HG03571 (cell line): ENCODE data around the gene KMT2E.
"Not testable (repeated sequence)": the region's sequence is repeated elsewhere in the genome, so short reads cannot be mapped to it uniquely, and the experiment has no call there.

Experiments used
- ATAC-seq: cut with Tn5 transposase; IDR thresholded peaks from one replicate; pipeline ENCODE4 v1.9.1; 2021; ENCODE audit not compliant: unreplicated experiment

Gene KMT2E

DNA sequence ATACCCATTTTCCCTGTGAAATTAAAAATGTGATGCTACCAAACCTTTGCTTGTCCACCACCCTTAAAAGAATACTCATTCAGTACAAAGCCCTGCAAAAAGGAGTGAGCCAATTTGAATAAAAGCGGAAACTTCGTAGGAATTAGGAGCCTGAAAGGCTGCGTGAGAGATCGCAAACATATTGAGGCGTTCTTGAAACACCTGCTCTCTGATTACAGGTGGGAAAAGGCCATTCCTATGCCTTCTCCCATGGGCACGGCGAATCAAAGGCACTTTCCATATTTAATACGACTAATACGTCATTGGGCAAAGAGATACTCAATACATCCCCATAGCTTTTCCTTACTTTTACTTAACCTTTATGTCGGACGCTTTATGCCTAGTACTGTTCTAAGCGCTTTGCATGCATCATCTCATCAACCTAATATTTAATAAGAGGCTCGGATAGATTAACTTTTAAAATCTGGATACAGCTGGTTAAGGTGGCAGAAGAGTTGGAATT is 30.9 kb upstream of the KMT2E start:
- ATAC-seq: no peak

DNA sequence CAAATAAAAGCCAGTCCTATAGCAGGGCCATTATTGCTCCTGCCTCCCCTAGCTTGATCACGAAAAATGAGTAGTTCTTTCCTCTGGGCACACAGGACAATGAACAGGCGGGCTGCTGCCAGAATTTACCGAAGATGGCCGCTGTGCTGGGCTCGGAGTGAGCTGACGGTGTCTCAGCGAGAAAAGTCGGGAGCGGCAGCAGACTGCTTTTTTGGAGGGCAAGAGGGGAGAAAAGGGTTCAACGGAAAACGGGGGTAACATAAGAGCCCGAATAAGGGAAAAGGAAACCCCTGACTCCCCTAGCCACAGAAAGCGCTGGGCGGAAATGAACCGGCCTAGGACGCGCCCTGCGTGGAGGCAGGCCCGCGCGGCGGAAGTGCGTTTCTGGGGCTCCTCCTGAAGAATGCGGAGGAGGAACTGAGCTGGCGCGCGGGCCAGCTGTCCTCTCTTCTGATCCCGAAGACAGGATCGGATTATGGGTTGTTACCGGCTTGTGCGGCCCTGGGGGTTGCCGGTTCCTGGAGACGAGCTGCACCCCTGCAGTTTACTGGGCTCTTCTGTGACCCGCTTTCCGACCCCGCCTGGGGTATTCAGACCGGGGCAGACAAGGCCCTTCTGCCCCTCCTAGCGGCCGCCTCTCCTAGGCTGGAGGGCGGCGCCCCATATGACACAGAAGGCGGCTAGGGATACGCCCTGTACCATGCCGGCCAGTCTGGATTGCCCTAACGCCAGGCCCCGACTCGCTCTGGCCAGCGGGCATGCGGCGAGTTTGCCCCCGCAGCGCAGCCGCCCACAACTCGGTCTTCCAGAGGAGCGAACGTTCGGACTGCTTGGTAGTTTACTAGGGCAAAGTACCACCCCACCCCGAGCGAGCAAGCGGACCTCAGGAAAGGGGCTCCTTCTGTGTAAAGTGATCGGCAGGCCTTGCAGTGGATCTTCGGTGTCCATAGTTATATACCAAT is 30.1 kb upstream of the KMT2E start:
- peak; percentile 87 for ATAC-seq

DNA sequence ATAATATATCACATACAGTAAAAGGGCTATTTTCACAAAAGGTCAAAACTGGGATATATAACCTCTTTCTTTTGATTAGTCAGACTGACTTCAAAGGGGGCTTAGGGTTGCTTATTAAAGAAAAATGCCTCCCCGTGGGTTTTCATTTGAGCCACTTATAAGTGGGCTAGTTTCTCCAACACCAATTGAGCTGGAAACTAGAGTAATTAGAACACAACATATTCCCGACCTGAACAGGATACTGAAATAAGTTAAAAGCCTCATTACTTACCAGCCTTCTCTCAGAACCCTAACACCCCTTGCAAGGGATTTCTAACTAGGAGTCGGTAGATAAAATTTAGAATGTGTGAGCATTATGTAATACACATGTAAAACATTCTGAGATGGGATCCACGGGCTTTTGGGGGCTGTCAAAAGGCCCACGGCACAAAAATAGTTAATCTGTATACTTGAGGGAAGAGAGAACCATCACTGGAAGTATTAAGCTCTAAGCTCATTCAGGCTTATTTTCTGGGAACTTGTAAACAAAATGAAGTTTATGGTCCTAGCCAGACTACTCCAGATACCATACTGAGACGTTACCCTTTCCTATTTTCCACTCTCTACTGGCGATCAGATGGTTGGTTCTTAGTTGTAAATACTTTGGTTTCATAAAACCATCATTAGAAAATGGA is 29.3 kb upstream of the KMT2E start:
- no peak for ATAC-seq

DNA sequence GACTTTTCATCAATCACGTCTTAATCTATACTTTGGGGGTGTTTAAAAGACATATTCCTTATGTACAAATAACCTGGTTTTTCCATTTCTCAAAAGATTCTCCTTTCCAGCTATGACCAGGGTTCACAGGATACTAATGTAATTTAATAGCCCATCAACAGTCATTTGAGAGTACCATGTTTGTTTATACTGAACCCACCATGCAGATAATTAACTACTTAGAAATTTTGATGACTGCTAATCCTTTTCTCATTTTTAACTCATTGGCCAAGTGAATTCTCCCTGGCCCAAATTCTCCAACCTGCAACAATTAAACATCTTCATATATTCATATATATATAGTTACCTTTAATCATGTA is 28.8 kb upstream of the KMT2E start:
- ATAC-seq: no peak

DNA sequence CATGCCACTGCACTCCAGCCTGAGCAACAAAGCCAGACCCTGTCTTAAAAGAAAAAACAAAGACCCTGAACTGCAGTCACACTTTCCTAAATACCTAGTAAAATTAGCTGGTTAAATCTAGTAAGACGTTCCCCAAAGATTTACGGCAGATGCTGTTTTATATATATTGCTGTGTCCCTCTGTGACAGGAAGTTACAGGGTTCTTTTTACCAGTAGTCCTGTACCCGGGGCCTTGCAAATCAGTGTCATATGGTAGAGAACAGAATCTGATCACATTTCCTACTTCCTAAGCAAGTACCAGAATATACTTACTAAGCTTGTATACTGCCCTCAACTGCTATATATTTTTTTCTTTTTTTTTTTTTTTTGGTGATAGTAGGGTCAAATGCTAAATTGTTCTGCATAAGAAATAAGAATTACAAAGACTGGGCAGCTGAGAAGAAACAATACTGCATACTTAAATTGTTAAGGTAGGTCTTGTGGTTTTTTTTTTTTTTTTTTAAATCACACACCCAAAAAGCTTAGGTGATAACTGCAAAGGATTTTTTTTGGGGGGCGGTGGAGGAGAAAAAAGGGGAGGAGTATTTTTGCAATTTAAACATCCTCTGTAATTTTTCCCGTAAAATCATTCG is 27.3 kb upstream of the KMT2E start:
- no peak for ATAC-seq

DNA sequence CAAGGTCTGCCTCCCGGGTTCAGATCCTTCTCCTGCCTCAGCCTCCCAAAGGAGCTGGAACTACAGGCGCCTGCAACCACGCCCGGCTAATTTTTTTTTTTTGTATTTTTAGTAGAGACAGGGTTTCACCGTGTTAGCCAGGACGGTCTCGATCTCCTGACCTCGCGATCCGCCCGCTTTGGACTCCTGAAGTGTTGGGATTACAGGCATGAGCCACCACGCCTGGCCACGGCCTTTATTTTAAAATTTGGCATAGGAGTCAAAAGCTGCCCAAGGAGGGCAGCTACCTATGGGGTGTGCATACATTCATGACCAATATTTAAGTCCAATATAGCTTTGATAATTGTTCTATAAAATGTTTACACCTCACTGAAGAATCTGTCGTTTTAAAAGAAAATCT is 26.6 kb upstream of the KMT2E start:
- not testable (repeated sequence) for ATAC-seq

DNA sequence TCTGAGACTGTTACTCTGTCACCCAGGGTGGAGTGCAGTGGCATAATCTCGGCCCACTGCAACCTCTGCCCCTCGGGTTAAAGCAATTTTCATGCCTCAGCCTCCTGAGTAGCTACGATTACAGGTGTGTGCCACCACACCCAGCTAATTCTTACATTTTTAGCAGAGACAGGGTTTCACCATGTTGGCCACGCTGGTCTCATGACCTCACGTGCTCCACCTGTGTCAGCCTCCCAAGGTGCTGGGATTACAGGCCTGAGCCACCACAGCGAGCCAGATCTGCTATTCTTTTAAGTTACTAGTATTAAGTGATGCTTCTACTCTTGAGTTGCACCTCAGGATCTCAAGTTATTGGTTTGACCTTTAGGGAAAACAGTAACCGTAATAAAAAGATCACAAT is 23.0 kb upstream of the KMT2E start:
- no peak for ATAC-seq

DNA sequence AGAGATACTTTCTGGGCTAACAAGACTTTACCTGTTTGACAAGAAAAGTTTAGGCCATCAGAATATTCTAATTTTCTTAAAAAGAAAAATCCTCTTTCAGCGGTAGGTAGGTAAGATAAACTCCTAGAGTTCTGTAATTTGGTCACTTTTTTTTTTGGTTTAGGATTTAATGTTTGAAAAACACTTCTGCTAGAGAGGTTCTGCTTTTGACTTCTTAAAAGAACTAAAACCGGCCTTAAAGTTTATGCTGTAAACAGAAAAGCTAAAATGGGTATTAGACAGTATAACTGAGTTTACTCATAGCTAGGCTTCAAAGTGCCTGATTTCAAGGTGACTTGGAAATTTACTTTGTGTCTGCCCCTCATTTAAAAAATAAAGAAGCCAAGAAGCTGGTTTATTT is 21.7 kb upstream of the KMT2E start:
- no peak for ATAC-seq

DNA sequence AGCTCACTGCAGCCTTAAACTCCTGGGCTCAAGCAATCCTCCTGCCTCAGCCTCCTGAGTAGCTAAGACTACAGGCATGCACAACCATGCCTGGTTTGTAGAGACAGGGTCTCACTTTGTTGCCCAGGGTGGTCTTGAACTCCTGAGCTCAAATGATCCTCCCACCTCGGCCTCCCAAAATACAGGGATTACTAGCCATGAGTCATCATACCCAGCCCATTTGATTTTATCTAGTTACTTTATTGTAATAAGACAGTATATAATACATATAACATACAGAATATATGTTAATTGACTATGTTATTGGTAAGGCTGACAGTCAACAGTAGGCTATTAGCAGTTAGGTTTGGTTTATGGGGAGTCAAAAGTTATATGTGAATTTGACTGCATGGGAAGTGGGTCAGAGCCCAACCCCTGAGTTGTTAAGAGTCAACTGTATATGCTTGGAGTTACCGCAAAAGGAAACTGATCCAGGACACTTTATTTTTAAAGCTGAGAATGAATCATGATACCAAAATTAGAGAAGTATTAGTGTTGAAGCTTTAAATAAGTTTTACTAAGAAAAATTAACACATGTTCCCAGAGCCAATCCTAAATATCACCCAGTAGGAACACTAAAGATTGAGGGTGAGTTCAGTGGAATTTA is 20.7 kb upstream of the KMT2E start:
- ATAC-seq: no peak

DNA sequence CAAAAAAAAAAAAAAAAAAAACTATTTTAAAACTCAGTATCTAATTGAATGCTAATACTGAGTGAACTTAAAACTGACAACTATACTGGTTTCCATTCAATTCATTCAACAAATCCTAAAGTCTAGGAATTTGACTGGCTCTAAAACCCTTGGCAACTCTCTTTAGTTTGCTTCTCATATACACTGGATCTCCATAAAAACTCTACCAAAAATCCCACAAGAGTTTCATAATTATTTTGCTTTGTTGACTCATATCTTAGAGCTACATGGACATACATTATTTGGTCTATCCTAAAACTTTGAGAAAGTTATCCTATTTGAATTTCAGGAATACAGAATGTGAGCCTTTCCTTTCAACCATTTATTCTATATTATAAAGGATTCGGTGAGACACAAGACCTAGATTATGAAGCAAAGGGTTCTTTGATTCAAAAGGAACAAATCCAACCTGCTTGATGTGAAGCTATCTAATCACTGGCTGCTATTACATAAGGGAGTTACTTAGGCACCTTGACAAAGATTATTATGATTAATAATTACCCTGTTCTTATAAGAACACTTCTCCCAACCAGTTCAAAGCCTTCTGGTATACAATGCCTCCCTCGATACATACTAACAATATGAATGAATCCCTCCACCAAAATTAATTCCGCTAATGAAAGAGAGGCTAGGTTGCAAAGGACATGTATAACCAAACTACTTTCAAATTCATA is 15.8 kb upstream of the KMT2E start:
- no peak for ATAC-seq

DNA sequence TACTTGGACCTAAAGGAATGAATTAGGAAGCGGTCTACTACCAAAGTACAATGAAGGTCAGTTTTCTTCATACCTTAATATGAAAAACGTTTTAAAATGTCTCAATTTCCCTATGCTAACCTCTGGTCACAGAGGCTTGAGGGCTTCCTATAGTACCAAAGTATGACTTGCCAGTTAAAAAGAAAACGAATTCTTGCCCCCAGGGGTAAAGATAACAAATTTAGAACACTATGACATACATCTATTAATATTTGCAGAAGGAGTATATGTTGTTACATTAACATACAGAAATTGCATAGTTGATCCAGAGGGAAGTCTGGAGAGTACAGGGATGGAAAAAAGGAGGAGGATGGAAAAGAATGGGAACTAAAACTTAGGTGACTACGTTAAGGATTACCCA is 13.8 kb upstream of the KMT2E start:
- no peak for ATAC-seq

DNA sequence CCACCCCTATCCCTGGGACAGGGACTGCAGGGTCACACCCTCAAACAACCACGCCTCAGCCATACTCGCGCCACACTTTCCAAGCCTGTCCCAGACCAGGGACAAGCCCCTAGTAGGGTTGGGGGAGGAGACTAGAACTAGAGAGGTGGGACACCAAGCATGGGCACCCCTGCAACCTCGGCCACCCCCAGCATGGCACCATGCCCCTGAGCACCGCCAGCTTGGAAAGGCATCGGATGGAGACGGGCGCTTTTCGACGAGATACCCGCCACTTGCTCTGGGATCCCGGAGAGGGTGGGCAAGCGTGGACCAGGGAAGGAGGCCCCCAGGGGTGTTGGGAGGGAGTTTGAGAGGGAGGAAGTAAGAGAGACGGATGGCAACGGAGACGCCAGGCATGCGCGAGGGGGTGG is 13.1 kb upstream of the KMT2E start:
- ATAC-seq: no peak

DNA sequence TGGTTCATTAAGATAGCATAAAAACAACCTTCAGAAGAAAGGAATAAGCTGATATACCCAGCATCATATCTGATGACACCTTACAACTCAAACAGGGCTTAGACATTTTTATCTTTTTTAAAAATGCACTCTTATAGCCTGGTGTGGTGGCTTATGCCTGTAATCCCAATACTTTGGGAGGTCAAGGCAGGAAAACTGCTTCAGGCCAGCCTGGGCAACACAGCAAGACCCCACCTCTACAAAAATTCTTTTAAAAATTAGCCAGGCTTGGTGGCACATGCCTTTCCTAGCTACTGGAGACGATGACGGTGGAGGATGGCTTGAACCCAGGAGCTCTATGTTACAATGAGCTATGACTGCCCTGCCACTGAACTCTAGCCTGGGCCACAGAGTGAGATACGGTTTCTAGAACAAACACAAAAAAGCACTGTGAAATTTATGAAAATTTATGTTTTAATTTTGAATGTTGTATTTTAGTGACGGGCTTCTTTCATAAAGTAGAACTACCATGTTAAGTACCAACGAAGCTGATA is 12.3 kb upstream of the KMT2E start:
- ATAC-seq: no peak

DNA sequence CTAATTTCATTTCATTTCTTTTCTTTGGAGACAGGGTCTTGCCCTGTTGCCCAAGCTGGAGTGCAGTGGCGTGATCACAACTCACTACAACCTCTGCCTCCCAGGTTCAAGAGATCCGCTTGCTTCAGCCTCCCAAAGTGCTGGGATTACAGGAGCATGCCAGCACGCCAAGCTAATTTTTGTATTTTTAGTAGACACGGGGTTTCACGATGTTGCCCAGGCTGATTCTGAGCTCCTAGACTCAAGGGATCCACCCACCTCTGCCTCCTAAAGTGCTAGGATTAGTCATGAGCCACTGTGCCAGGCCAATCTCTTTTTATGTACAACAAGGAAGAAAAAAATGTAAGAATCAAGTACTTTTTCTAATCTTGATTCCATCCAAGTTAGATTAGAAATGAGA is 10.7 kb upstream of the KMT2E start:
- no peak for ATAC-seq

DNA sequence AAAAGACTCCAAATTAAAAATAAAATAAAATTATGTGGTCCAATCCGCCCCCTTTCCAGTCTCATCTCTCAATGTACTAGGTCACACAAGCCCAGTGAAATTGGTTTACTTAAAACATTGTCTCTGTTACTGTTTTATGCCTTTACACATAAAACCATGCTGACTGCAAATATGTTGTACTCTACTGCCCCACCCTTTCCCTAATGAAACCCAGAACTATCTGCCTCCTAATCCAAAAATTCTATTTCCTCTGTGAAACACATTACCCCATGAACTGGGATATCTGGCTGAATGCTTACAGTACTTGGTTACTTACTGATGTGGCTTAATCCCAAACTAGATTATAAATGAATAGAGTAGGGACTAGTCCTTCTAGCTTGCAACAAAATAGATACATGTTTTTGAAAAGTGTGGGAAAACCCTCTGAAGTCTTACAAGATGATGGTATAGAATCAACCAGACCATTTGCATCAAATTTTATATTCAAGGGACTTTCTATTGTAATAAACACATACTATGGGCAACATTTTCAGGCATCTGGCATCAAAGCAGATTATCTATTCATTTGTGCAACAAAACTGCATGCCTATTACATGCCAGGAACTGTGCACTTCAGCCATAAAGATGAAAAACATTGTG is 10.0 kb upstream of the KMT2E start:
- no peak for ATAC-seq

DNA sequence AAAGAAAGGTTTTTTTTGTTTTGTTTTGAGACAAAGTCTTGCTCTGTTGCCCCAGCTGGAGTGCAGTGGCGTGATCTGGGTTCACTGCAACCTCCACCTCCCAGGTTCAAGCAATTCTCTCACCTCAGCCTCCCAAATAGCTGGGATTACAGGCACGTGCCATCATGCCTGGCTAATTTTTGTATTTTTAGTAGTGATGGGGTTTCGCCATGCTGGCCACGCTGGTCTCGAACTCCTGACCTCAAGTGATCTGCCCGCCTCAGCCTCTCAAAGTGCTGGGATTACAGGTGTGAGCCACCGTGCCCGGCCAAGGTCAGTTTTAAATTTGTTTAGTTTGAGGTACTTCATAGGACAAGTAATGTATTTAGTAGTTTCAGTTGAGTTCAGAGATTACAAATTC is 9.0 kb upstream of the KMT2E start:
- not testable (repeated sequence) for ATAC-seq

DNA sequence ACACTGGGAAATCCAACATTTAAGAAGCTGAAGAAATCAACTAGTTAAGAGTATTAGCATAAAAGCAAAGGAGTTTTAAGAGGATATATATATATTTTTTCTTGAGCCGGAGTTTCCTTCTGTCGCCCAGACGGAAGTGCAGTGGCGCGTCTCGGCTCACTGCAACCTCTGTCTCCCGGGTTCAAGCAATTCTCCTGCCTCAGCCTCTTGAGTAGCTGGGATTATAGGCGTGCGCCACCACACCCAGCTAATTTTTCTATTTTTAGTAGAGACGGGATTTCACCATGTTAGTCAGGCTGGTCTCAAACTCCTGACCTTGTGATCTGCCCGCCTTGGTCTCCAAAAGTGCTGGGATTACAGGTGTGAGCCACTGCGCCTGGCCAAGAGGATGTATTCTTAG is 8.5 kb upstream of the KMT2E start:
- ATAC-seq: not testable (repeated sequence)

DNA sequence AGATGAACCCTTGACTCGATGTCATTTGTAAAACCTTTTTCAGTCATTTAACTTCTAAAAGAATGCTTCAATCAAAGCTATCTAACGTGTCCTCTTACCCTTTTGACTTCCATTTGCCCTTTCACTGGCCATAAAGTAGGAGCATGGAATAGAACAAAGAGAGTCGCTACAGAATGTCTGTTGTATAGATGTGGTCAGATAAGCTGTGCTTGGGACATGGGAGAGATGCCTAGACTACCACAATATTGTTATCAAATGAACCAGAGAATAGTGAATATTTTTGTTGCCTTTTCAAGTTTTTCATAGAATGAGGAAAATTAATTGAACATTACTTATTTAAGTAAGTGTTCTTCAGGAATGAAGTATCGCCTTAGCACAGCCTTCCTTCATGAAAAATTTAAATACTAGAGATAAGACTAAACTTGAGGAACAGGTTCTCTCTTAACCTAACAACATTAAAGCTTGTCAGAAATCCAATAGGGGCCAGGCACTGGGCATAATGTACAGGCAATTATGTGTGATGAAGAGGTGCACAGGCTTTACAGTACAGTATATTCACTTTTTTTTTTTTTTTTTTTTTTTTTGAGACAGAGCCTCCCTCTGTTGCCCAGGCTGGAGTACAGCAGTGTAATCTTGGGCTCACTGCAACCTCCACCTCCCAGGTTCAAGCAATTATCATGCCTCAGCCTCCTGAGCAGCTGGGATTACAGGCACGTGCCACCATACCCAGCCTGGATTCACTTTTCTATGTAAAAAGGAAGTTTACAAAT is 7.5 kb upstream of the KMT2E start:
- ATAC-seq: no peak

DNA sequence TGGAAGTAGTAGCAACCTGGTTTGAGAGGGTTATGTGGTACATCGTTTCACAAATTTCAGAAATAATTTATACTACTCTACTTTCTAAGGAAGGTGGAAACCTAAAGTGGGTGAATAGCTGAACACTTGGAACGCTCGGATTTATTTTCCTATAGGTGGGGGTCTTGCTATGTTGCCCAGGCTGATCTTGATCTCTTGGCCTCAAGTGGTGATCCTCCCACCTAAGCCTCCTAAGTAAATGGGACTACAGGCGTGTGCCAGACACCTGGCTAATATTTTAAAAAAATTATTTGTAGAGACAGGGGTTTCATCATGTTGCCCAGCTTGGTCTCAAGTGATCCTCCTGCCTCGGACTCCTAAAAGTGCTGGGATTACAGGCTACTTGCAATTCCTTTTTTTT is 6.7 kb upstream of the KMT2E start:
- ATAC-seq: no peak
